SJSA1 (cell line): Measurements from ENCODE around the gene CCDC92B. TPM values are rescaled to one million over a fixed set of nuclear protein-coding genes. Genes with fewer than 3 reads are reported as not detected.
"Not testable (repeated sequence)": the region's sequence is repeated elsewhere in the genome, so short reads cannot be mapped to it uniquely, and the experiment has no call there.

Source experiments
- DNase-seq, 2 experiments: peaks; one replicate each; pipeline ENCODE4 v3.0.0-alpha.2; 2015 to 2020; ENCODE audit warnings: low spot score in 2 of 2, low read depth in 1 of 2
- H3K27ac ChIP-seq: fragments of 250-450 bp; sonication (Bioruptor Pico); 2 replicates; pipeline ENCODE4 v1.5.1; 2020; ENCODE audit warnings: mild to moderate bottlenecking, moderate library complexity
- H3K27me3 ChIP-seq: fragments of 250-450 bp; sonication (Bioruptor Pico); replicated peaks from 2 replicates; pipeline ENCODE4 v1.5.1; 2020; ENCODE audit warnings: mild to moderate bottlenecking, moderate library complexity
- H3K36me3 ChIP-seq: fragments of 250-450 bp; sonication (Bioruptor Pico); 2 replicates; pipeline ENCODE4 v1.5.1; 2020; ENCODE audit warnings: mild to moderate bottlenecking
- H3K4me1 ChIP-seq: fragments of 250-450 bp; sonication (Bioruptor Pico); replicated peaks from 2 replicates; pipeline ENCODE4 v1.6.1; 2021; ENCODE audit warnings: mild to moderate bottlenecking
- H3K4me3 ChIP-seq: fragments of 250-450 bp; sonication (Bioruptor Pico); 2 replicates; pipeline ENCODE4 v1.5.1; 2020; ENCODE audit warnings: mild to moderate bottlenecking
- H3K9me3 ChIP-seq: fragments of 250-450 bp; sonication (Bioruptor Pico); replicated peaks from 2 replicates; pipeline ENCODE4 v1.5.1; 2020; ENCODE audit warnings: mild to moderate bottlenecking
- total RNA-seq: library from RNA; depleted of rRNA; stranded (reverse); fragments of >200 nt; shearing (Covaris generic); gene quantifications from 2 replicates; pipeline ENCODE4 v1.2.3, GENCODE V29; 2014; rRNA removed

The CCDC92B gene
- not detected in 2 replicates for total RNA-seq

DNA sequence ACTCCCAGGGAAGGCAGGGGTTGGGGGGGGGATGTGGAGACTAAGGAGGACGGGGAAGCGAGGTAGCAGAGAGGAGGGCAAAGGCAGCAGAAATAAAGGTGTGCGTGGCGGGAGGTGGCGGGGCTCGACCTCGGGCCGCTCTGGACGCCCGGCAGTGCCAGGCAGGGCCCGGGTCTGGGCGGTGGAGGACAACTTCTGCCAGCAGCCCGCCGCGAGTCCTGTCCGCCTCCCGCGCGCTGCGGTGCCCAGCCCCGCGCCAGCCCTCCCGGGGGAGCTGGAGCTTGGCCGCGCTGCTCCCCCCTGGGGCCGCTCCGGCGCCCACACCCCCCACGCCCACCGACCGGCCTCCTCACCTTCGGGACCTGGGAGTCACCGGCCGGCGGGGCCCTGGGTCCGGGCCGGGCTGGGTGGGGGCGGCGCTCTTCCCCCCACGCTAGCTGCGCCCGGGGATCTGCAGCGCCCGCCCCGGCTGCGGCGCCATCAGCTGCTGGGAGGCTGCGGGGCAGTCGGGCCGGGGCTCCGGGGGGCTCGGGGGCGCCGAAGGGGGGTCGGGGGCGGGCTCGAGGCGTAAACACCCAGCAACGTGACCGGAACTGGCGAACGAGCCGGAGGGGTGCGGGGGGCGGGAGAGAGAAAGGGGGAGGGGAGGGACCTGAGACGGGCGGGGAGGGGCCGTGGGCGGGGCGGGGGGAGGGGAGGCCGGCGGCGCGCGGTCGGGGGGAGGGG, at the start of gene CCDC92B:
Gene CCDC92B (minus strand): TSS at position 595 of the 726 bp plus-strand sequence. CDS start 14,507 bp downstream, outside the sequence.
- no peak within 1 kb of the TSS for H3K27ac ChIP-seq
- no peaks in the 10 kb centered on the region for H3K36me3 ChIP-seq
- H3K4me3 ChIP-seq: no peak within 1 kb of the TSS
- H3K4me1 ChIP-seq: no peaks in the 10 kb centered on the region; the same call in 1 of the 2 replicates
- DNase-seq: no peak
- H3K9me3 ChIP-seq: no peaks in the 10 kb centered on the region
- peaks cover 45% of the 10 kb centered on the region for H3K27me3 ChIP-seq

DNA sequence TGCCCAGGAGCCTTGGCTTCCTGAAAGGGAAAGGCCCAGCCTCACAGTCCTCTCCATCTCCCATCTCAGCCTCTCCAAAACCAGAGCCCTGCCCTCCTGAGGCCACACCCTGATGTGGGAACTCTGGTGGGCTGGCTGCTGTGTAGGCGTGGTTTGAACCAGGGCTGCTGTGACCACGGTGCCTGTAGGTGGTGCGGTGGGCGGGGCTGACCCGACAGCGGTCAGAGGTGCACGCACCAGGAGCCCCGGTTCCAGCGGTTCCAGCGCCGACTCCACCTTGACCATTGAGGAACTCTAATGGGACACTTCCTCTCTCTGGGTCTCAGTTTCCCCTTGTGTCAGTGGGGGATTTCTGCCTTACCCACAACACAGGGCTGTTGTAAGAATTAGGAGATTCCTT, 49.2 kb upstream of the CCDC92B start:
- Histone ChIP-seq H3K4me1 (no peaks in the 10 kb centered on the region), H3K36me3 (no peaks in the 10 kb centered on the region), H3K27ac (no peak overlapping the region), H3K27me3 (peaks cover 24% of the 10 kb centered on the region), H3K9me3 (no peaks in the 10 kb centered on the region), H3K4me3 (no peak overlapping the region)
- no peak for DNase-seq

DNA sequence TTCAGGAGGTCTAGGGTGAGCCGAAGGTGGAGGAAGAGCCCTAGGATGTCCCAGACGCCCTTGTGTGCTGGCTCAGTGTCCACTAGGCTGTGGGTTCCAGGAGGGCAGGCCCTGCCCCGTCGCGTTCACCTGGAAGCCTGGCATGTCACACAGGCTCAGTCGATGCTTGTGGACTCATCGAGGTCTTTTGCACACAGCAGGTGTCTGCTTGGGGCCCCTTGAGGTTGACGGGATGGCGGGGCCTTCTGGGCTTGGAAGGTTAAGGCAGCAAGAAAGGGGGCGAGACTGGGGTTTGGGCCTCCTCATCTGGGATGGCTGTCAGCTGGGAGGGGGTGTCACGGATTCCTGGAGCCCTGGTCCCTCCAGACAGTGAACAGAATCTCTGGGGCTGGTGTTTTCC, 48.7 kb upstream of the CCDC92B start:
- no peaks in the 10 kb centered on the region for H3K4me1 ChIP-seq
- H3K9me3 ChIP-seq: no peaks in the 10 kb centered on the region
- no peak for DNase-seq
- H3K27me3 ChIP-seq: peaks cover 24% of the 10 kb centered on the region
- no peaks in the 10 kb centered on the region for H3K36me3 ChIP-seq
- H3K27ac ChIP-seq: no peak overlapping the region
- no peak overlapping the region for H3K4me3 ChIP-seq

DNA sequence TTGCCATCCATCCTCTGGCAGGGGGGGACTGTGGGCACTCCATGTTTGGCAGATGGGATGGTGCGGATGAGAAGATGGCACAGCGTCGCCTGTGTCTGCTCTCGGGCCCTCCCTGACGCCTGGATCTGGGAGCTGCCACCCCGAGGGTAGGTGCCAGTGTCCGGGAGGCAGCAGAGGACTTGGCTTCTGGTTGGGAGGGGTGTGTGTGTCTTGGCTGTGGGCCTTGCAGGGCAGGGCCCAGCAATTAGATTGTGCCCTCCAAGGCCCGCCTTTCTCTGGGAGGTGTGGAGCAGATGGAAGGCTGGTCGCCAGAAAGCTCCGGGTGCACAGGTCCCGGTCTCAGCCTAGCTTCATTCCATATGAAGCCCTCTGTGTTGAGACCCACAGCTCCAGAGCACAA, 48.2 kb upstream of the CCDC92B start:
- Histone ChIP-seq H3K27ac (no peak overlapping the region), H3K27me3 (peaks cover 21% of the 10 kb centered on the region), H3K9me3 (no peaks in the 10 kb centered on the region)

DNA sequence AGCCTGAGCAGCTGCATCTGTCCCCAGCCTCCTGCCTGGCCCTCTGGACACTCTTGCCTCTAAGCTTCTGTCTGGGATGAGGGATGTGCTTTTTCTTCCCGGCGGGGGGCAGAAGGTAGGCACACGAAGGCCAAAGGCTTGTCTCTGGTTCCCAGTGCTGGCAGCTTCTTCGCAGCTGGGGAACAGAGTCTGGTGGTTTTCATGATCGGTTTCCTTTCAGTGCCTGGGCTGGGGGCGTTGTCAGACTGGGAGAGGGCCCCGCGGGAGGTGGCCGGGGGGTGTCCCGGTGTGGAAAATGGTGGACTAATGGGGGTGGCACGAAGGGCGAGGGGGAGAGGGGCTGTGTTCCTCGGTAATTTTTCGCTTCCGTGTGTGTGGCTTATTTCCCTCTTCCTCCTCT, 47.8 kb upstream of the CCDC92B start:
- Histone ChIP-seq H3K9me3 (no peaks in the 10 kb centered on the region), H3K4me1 (no peaks in the 10 kb centered on the region), H3K4me3 (no peak overlapping the region), H3K36me3 (no peaks in the 10 kb centered on the region), H3K27ac (no peak overlapping the region), H3K27me3 (peaks cover 25% of the 10 kb centered on the region)
- DNase-seq: no peak

More for the DNA sequence above, 48.2 kb upstream of the CCDC92B start:
- Histone ChIP-seq H3K4me3 (no peak overlapping the region), H3K36me3 (no peaks in the 10 kb centered on the region), H3K4me1 (no peaks in the 10 kb centered on the region)
- DNase-seq: no peak

DNA sequence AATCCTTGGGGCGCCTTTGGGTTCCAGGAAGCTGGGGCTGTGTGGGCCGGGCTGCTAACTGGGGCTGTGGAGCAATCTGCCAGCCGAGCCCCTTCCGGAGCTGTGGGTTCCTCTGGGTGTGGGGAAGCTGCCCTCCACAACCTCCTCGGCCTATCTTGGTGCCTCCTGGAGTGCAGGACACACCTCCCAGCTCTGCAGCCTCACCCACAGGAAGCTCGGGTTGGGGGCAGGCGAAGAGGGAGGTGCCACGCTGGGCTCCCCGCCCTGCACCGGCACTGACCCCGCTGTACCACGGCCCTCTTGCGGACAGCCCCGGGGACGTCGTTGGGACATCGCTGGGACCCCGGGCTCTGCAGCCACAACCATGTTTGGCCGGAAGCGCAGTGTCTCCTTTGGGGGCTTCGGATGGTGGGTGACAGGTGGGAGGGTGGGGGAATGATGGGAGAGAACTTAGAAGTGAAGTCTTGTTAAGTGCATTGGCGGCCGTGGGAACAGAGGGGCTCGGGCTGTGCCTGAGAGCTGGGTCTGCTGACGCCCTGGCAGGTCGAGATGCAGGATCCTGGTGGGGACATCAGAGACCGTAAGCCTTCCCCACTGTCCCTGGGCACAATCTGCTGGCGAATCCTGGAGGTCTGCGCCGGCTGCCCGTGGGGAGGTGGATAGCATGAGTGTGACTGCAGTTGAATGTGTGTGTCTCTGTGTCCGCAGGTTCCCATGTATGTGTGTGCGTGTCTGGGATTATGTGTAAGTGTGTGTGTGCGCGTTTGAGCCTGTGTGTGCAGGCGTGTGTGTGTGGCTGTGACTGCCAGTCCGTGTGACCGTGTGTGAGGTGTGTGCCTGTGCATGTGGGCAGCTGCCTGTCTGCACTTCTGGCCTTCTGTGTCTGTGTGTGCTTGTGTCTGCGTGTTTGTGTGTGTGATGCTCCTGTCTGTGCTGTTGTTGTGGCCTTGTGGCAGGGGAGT, 47.0 kb upstream of the CCDC92B start, which contains the start of gene RAP1GAP2:
Gene RAP1GAP2 (plus strand): TSS at position 275 of the 962 bp plus-strand sequence. CDS start 90 bp downstream, at position 365.
- no peaks in the 10 kb centered on the region for H3K36me3 ChIP-seq
- peaks cover 19% of the 10 kb centered on the region for H3K27me3 ChIP-seq
- no peak within 1 kb of the TSS for H3K27ac ChIP-seq
- H3K4me3 ChIP-seq: no peak within 1 kb of the TSS
- DNase-seq: no peak
- no peaks in the 10 kb centered on the region for H3K9me3 ChIP-seq
- no peaks in the 10 kb centered on the region for H3K4me1 ChIP-seq

DNA sequence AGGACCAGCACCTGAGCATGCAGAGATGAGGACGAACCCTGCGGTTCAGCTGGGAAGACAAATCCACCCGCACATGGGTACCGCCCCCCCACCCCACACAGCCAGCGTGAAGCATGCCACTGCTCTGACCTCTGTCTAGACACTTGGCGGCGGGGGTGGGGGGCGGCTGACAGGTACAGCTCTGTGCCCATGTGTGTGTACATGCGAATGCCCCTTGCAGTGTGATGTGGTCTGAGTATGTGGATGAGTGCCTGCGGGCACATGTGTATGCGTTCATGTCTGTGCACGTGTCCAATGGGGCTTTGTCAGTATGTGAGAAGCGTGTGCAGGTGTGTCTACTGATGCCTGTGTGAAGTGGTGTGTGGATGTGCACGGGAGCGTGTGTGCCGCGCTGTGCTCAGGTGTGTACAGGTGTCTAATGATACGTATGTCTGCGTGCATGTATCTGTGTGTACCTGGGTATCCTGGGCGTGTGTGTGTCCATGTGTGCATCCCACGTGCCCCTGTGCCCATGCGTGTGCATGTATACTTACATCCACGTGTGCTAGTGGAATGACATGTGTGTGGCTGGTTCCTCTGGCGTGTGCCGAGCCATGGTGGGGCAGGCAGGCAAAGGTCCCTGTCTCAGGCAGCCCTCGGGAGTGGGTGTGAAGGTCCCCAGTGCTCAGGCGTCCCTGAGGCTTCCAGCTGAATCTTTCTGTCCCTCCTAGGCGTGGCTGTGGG, 46.1 kb upstream of the CCDC92B start:
- Histone ChIP-seq H3K27ac (no peak overlapping the region), H3K9me3 (no peaks in the 10 kb centered on the region), H3K4me1 (no peaks in the 10 kb centered on the region), H3K36me3 (no peaks in the 10 kb centered on the region), H3K27me3 (peaks cover 26% of the 10 kb centered on the region), H3K4me3 (no peak overlapping the region)
- DNase-seq: no peak

DNA sequence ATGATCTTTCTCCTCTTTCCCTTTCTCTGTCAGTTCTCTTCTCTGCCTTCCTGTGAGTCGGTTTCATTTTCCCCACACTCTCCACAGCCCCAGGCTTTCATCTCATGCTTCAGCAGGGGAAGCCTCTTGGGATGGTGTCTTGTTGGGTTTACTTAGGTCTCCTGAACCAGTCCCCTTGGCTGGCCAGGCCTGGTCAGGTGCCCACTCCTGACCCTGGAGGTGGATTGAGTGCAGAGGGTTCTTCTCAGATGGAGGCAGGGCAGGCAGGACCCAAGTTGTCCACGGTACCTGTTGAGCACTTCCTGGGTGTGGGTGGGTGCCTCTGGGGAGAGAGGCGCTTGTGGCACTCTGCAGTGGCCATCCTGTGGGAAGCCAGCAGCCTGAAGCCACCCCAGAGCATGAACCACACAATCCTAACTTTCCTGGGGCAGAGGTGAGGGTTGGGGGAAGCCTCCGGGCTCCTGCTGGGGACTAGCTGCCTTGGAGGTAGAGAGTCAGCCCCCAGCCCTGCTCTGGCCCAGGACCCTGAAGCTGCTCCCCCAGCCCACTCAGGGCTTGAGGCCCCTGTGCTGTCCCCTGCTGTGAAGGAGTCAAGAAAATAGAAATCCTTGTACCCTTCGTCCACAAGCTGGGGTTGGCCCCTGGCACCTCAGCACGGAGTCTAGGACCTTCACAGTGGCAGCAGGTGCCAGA, 44.8 kb upstream of the CCDC92B start:
- Histone ChIP-seq H3K9me3 (no peaks in the 10 kb centered on the region), H3K27me3 (peaks cover 21% of the 10 kb centered on the region), H3K4me3 (no peak overlapping the region), H3K4me1 (no peaks in the 10 kb centered on the region), H3K27ac (no peak overlapping the region), H3K36me3 (no peaks in the 10 kb centered on the region)
- DNase-seq: no peak

DNA sequence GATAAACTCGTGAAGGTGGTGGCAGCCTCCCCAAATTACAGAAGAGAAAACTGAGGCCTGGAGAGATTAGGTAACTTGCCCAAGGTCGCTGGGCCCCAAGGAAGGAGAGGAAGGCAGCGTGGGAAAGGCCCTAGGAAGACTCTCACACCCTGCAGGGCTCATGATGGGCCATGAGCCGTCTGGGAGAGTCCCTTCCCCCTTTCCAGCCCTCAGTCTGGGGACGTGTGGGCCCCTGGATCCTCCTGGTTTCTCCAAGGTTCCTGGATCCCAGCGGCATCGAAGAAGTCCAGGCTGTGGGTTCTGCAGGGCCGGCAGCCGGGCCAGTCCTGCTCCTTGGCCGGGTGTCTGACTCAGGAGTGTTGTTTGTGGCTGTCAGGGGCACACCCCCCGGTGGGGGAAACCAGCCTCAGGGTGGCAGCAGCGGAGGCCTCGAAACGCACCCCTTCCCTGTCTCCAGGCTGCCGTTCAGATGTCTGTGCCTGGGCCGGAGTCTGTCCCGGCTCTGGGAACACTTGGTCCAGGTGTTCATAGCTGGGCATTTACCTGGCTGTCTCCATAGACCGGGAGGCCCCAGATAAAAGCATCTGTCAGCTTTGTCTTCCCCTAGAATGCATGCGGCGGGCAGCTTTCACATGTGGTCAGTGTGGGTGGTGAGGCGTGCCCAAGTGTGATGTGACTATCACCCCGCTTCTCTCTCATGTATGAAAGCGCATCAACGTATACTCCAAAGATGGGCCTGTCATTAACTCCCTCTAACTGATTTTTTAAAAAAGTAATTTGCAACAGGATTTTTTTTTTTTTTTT, 43.1 kb upstream of the CCDC92B start:
- Histone ChIP-seq H3K9me3 (no peaks in the 10 kb centered on the region), H3K27ac (no peak overlapping the region), H3K4me3 (no peak overlapping the region), H3K4me1 (no peaks in the 10 kb centered on the region), H3K27me3 (peaks cover 27% of the 10 kb centered on the region), H3K36me3 (no peaks in the 10 kb centered on the region)
- no peak for DNase-seq

DNA sequence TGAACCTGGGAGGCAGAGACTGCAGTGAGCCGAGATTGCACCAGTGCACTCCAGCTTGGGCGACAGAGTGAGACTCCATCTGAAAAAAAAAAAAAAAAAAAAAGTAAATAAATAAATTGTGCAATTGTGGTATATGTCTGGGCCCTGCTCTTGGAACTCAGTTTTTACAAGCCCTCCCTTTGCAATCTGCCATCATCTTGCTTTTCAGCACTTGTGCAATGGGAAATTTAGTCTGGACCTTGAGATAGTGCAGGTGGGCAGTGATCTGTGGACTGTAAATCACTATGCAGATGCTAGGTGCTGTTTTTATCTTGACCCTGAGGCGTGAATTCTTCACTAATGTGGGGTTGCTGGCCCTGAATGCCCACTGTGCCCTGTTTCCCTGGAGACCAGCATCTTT, 40.2 kb upstream of the CCDC92B start:
- Histone ChIP-seq H3K27ac (no peak overlapping the region), H3K27me3 (peaks cover 20% of the 10 kb centered on the region), H3K9me3 (no peaks in the 10 kb centered on the region), H3K4me1 (no peaks in the 10 kb centered on the region), H3K4me3 (no peak overlapping the region), H3K36me3 (no peaks in the 10 kb centered on the region)
- DNase-seq: no peak

DNA sequence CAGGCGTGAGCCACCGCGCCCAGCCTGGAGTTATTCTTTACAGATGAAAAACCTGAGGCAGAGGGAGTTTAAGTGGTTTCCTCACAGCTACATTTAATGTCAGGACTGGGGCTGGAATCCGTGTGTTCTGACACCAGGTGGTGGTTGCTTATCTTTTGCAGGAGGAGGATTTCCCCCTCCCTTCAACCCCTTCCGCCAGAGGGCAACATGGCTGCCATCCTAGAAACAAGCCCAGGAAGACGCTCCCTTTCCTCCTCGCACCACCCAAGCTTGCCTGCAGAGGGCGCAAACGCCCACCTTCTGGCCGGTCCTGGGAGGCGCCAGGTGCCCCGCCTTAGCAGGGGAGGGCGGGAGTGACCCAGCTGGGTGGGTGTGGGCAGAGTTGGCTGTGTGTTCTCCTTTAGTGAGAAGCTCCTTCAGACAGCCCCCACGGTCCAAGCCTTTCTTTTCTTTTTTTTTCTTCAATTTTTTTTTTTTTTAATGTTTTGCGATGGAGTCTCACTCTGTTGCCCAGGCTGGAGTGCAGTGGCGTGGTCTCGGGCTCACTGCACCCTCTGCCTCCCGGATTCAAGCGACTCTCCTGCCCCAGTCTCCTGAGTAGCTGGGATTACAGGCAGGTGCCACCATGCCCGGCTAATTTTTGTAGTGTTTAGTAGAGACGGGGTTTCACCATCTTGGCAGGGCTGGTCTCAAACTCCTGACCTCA, 36.9 kb upstream of the CCDC92B start:
- Histone ChIP-seq H3K36me3 (no peaks in the 10 kb centered on the region), H3K9me3 (no peaks in the 10 kb centered on the region), H3K27ac (no peak overlapping the region), H3K4me1 (no peaks in the 10 kb centered on the region), H3K4me3 (no peak overlapping the region), H3K27me3 (peaks cover 12% of the 10 kb centered on the region; the same call in 1 of the 2 replicates)
- peak; percentile 81 to 83 for DNase-seq

DNA sequence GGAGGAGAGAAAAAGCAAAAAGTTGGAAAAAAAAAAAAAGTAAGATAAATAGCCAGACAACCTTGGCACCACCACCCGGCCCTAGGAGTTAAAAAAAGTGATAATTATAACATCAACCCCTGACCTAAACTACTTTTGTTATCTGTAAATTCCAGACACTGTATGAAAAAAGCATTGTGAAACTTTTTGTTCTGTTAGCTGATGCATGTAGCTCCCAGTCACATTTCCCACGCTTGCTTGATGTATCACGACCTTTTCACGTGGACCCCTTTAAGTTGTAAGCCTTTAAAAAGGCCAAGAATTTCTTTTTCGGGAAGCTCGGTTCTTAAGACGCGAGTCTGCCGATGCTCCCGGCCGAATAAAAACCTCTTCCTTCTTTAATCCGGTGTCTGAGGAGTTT, 35.9 kb upstream of the CCDC92B start:
- H3K9me3 ChIP-seq, H3K36me3 ChIP-seq, H3K4me1 ChIP-seq, H3K27ac ChIP-seq, H3K4me3 ChIP-seq, DNase-seq, H3K27me3 ChIP-seq: not testable (repeated sequence)
